ENCODE measurements around the gene USP24. TPM values are rescaled to one million over a fixed set of nuclear protein-coding genes. Genes with fewer than 3 reads are reported as not detected.

The USP24 gene
- polyA plus RNA-seq, 1 of the 3 experiments (the other 2 are of a cell fraction): 8.1 TPM

- POLR2A ChIA-PET: no interaction called here
- Histone ChIP-seq H3K9ac (no peak overlapping the region), H3K4me3 (ENCODE audit: low read depth in 2 of 2, low read length in 1 of 2) (no peak overlapping the region), H3K4me1 (ENCODE audit: control insufficient read depth in 1 of 2, insufficient read depth in 2 of 2, low read depth in 1 of 2, low read length in 1 of 2) (peaks cover 0 to 2% of the 10 kb centered on the region in 2 experiments; a peak in 2 of 4 replicates), H3K9me3 (no peaks in the 10 kb centered on the region), H4K20me1 (ENCODE audit: insufficient read depth) (peaks cover 12% of the 10 kb centered on the region; the same call in 1 of the 2 replicates), H3F3A (replicated peaks; ENCODE audit: insufficient read depth) (no peaks in the 10 kb centered on the region), H3K27me3 (ENCODE audit: insufficient read depth) (no peaks in the 10 kb centered on the region), H3K9me2 (no peaks in the 10 kb centered on the region), H3K4me2 (no peak overlapping the region), H2AFZ (ENCODE audit: low read depth) (no peak overlapping the region), H3K36me3 (replicated peaks in 1 of 2; ENCODE audit: control insufficient read depth in 1 of 2, insufficient read depth in 2 of 2, low read length in 1 of 2) (peaks cover 4 to 7% of the 10 kb centered on the region in 2 experiments), H3K27ac (ENCODE audit: low read depth in 2 of 2, low read length in 1 of 2) (no peak overlapping the region; a peak in 1 of 4 replicates), H3K79me2 (ENCODE audit: insufficient read depth) (peaks cover 95% of the 10 kb centered on the region)
- TF ChIP-seq RCOR1 (IDR thresholded peaks at IDR 0.05; ENCODE audit: low read length) (no peak), NRF1 (IDR thresholded peaks at IDR 0.05; ENCODE audit: low read depth, low read length) (no peak), GABPA (IDR thresholded peaks at IDR 0.05; ENCODE audit: low read depth) (no peak), CHD2 (IDR thresholded peaks at IDR 0.05; ENCODE audit: low read length, partially characterized antibody) (no peak)
- DNase-seq: no peak
- WGBS (ENCODE audit: low lambda C conversion rate): 97% methylated on average over 3 of the region's 3 CpGs
- CTCF ChIA-PET: interaction anchor here (1.3 kb wide), 1 partner anchor 14 kb away, joined by 3 read pairs; no protein-coding TSS in a partner anchor
These were observed 19.5 kb downstream of the USP24 start for GRCh38 chr1:55195521-55196233.

GRCh38 chr1:55194851-55195250, 20.3 kb downstream of the USP24 start:
- peaks cover 0 to 2% of the 10 kb centered on the region in 2 experiments; a peak in 2 of 4 replicates for H3K4me1 ChIP-seq (ENCODE audit: control insufficient read depth in 1 of 2, insufficient read depth in 2 of 2, low read depth in 1 of 2, low read length in 1 of 2)
- POLR2A ChIA-PET: no interaction called here
- TF ChIP-seq POLR2AphosphoS5 (IDR thresholded peaks at IDR 0.05; ENCODE audit: low read depth, low read length): no peak
- no peaks in the 10 kb centered on the region for H3K9me2 ChIP-seq
- 93% methylated on average over 3 of the region's 3 CpGs for WGBS (ENCODE audit: low lambda C conversion rate)
- no peak overlapping the region for H2AFZ ChIP-seq (ENCODE audit: low read depth)
- CTCF ChIA-PET: interaction anchor here (1.1 to 1.3 kb wide), 2 partner anchors 15 to 19 kb away, joined by 3 read pairs; no protein-coding TSS in a partner anchor
- DNase-seq: no peak
- H3K79me2 ChIP-seq (ENCODE audit: insufficient read depth): peaks cover 96% of the 10 kb centered on the region
- H3K9ac ChIP-seq: no peak overlapping the region
- no peaks in the 10 kb centered on the region for H3F3A ChIP-seq (replicated peaks; ENCODE audit: insufficient read depth)
- peaks cover 4 to 7% of the 10 kb centered on the region in 2 experiments for H3K36me3 ChIP-seq (replicated peaks in 1 of 2; ENCODE audit: control insufficient read depth in 1 of 2, insufficient read depth in 2 of 2, low read length in 1 of 2)
- H3K9me3 ChIP-seq: no peaks in the 10 kb centered on the region
- no peak overlapping the region for H3K4me3 ChIP-seq (ENCODE audit: low read depth in 2 of 2, low read length in 1 of 2)
- no peak overlapping the region for H3K27ac ChIP-seq (ENCODE audit: low read depth in 2 of 2, low read length in 1 of 2)
- H4K20me1 ChIP-seq (ENCODE audit: insufficient read depth): peaks cover 14% of the 10 kb centered on the region; the same call in 1 of the 2 replicates
- no peaks in the 10 kb centered on the region for H3K27me3 ChIP-seq (ENCODE audit: insufficient read depth)
- H3K4me2 ChIP-seq: no peak overlapping the region

- Histone ChIP-seq H3K9me2 (no peaks in the 10 kb centered on the region), H3K27me3 (ENCODE audit: insufficient read depth) (no peaks in the 10 kb centered on the region), H3K9ac (no peak overlapping the region), H3K27ac (ENCODE audit: low read depth in 2 of 2, low read length in 1 of 2) (no peak overlapping the region), H3K4me3 (ENCODE audit: low read depth in 2 of 2, low read length in 1 of 2) (no peak overlapping the region), H3K4me1 (ENCODE audit: control insufficient read depth in 1 of 2, insufficient read depth in 2 of 2, low read depth in 1 of 2, low read length in 1 of 2) (peaks cover 0 to 2% of the 10 kb centered on the region in 2 experiments; a peak in 2 of 4 replicates), H3F3A (replicated peaks; ENCODE audit: insufficient read depth) (no peaks in the 10 kb centered on the region), H4K20me1 (ENCODE audit: insufficient read depth) (peaks cover 14% of the 10 kb centered on the region; the same call in 1 of the 2 replicates), H3K36me3 (replicated peaks in 1 of 2; ENCODE audit: control insufficient read depth in 1 of 2, insufficient read depth in 2 of 2, low read length in 1 of 2) (peaks cover 4 to 7% of the 10 kb centered on the region in 2 experiments), H3K9me3 (no peaks in the 10 kb centered on the region), H3K79me2 (ENCODE audit: insufficient read depth) (peaks cover 99% of the 10 kb centered on the region), H2AFZ (ENCODE audit: low read depth) (no peak overlapping the region), H3K4me2 (no peak overlapping the region)
- 88% methylated on average over 1 of the region's 1 CpG for WGBS (ENCODE audit: low lambda C conversion rate)
- DNase-seq: no peak
- ChIA-PET CTCF (no interaction called here), POLR2A (no interaction called here)
- TF ChIP-seq REST (IDR thresholded peaks at IDR 0.05; ENCODE audit: low read depth, low read length) (no peak), PBX3 (IDR thresholded peaks at IDR 0.05) (no peak), GATA2 (CRISPR knock-in tag; IDR thresholded peaks at IDR 0.05) (no peak), IRF3 (IDR thresholded peaks at IDR 0.05; ENCODE audit: low read depth, low read length) (no peak), JUND (IDR thresholded peaks at IDR 0.05) (no peak), SIN3A (IDR thresholded peaks at IDR 0.05; ENCODE audit: borderline replicate concordance, low read depth, low read length) (no peak), ELF1 (IDR thresholded peaks at IDR 0.05) (no peak), TAF1 (IDR thresholded peaks at IDR 0.05; ENCODE audit: borderline replicate concordance, low read depth, low read length) (no peak), USF2 (IDR thresholded peaks at IDR 0.05; ENCODE audit: borderline replicate concordance, low read depth, low read length) (no peak), YY1 (IDR thresholded peaks at IDR 0.05; ENCODE audit: low read depth) (no peak)
These were observed 23.1 kb downstream of the USP24 start for GRCh38 chr1:55192093-55192492.
